Cardiac muscle cell (in vitro differentiated cells and primary cell): ENCODE measurements around the gene IL6R. TPM values are rescaled to one million over a fixed set of nuclear protein-coding genes. Genes with fewer than 3 reads are reported as not detected.

ENCODE experiments used
- DNase-seq, 2 donors: peaks; one replicate each; pipeline versions ENCODE4 v3.0.0 to v3.0.0-alpha.2; 2010 to 2017; ENCODE audit warnings: low read depth in 1 of 2, low spot score in 1 of 2
- H3K27ac ChIP-seq: fragments of 200-600 bp; sonication (generic); 2 replicates; pipeline ENCODE4 v1.5.1; 2016
- H3K27me3 ChIP-seq: fragments of 200-600 bp; sonication (generic); 2 replicates; pipeline ENCODE4 v1.6.0; 2016; ENCODE audit warnings: control low read depth
- H3K36me3 ChIP-seq: fragments of 200-600 bp; sonication (generic); 2 replicates; pipeline ENCODE4 v1.5.1; 2016; ENCODE audit warnings: control low read depth
- H3K4me1 ChIP-seq: fragments of 200-600 bp; sonication (generic); 2 replicates; pipeline ENCODE4 v1.8.1; 2017; ENCODE audit warnings: low read depth, mild to moderate bottlenecking, mixed run types
- H3K4me3 ChIP-seq: fragments of 200-600 bp; sonication (generic); 2 replicates; pipeline ENCODE4 v1.5.1; 2016; ENCODE audit warnings: mild to moderate bottlenecking
- H3K9me3 ChIP-seq: fragments of 200-600 bp; sonication (generic); 2 replicates; pipeline ENCODE4 v1.5.1; 2017; ENCODE audit warnings: low read depth, mild to moderate bottlenecking, control low read depth
- polyA plus RNA-seq: library from polyadenylated mRNA; unstranded; fragments of >200 nt; fragmentation: Nextera tagmentation; extraction: Ambion mirVana; gene quantifications from 2 replicates; pipeline ENCODE4 v1.2.1, GENCODE V29; 2016
- total RNA-seq: library from RNA; depleted of rRNA; stranded (reverse); fragments of >200 nt; gene quantifications from 2 replicates; pipeline ENCODE4 v1.2.3, GENCODE V29; 2016
- TF ChIP-seq, protein P1 (sequence below): IDR thresholded peaks from 2 replicates; pipeline ENCODE4 v1.5.1; 2012; ENCODE audit warnings: low read depth, mild to moderate bottlenecking, low read length

IL6R gene
- total and polyA plus RNA-seq, 2 experiments from 2014 or later = 2.5 to 5.2 TPM

- DNase-seq = no peak
- TF ChIP-seq, protein P1, sequence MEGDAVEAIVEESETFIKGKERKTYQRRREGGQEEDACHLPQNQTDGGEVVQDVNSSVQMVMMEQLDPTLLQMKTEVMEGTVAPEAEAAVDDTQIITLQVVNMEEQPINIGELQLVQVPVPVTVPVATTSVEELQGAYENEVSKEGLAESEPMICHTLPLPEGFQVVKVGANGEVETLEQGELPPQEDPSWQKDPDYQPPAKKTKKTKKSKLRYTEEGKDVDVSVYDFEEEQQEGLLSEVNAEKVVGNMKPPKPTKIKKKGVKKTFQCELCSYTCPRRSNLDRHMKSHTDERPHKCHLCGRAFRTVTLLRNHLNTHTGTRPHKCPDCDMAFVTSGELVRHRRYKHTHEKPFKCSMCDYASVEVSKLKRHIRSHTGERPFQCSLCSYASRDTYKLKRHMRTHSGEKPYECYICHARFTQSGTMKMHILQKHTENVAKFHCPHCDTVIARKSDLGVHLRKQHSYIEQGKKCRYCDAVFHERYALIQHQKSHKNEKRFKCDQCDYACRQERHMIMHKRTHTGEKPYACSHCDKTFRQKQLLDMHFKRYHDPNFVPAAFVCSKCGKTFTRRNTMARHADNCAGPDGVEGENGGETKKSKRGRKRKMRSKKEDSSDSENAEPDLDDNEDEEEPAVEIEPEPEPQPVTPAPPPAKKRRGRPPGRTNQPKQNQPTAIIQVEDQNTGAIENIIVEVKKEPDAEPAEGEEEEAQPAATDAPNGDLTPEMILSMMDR = no peak
- Histone ChIP-seq H3K36me3 (no peaks in the 10 kb centered on the region), H3K27ac (no peak overlapping the region), H3K4me3 (no peak overlapping the region), H3K9me3 (no peaks in the 10 kb centered on the region), H3K27me3 (peaks cover 19% of the 10 kb centered on the region), H3K4me1 (no peaks in the 10 kb centered on the region)
Observed at GRCh38 chr1:154512760-154513159, 107.6 kb downstream of the IL6R start.

DNA sequence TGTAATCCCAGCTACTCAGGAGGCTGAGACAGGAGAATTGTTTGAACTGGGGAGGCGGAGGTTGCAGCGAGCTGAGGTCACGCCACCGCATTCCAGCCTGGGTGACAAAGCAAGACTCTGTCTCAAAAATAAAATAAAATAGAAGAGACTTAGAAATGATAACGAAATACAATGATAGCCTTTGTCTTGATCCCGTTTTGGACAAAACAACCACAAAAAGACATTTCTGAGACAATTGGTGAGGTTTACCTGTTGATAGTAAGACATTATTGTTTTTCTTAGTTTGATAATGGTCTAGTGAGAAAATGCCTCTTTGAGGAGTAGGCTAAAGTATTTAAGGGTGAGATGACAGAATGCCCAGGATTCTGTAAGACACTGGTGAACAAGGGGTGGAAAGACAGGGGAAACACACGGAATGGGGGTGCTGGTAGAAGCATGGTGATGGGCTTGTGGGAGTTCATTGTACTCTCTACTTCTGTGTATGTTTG is 109.0 kb downstream of the IL6R start:
- peaks cover 9% of the 10 kb centered on the region for H3K27me3 ChIP-seq
- DNase-seq = no peak
- H3K36me3 ChIP-seq = no peaks in the 10 kb centered on the region
- H3K4me3 ChIP-seq = no peak overlapping the region
- H3K27ac ChIP-seq = no peak overlapping the region
- no peaks in the 10 kb centered on the region for H3K4me1 ChIP-seq
- no peaks in the 10 kb centered on the region for H3K9me3 ChIP-seq
- TF ChIP-seq, protein P1 = no peak

DNA sequence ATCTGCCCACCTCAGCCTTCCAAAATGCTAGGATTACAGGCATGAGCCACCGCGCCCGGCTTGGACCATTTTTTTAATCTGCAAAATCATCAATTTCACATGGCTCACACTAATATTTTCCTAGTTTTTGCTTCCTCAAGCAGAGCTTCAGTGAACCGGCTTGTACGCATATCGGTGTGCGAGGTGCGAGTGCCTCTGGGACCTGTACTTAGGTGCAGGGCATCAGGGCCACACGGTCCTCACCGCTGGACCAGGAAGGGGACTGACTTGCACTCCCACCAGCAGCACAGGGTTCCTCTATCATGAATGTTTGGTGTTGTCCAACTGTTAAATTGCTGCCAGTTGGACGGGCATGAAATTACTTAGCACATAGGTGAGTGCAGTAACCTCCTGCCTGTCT is 112.5 kb downstream of the IL6R start:
- no peaks in the 10 kb centered on the region for H3K36me3 ChIP-seq
- peaks cover 10% of the 10 kb centered on the region for H3K4me1 ChIP-seq
- no peak for DNase-seq
- no peaks in the 10 kb centered on the region for H3K27me3 ChIP-seq
- H3K4me3 ChIP-seq = no peak overlapping the region
- TF ChIP-seq, protein P1 = no peak
- no peaks in the 10 kb centered on the region for H3K9me3 ChIP-seq
- H3K27ac ChIP-seq = no peak overlapping the region

Other genes with a start within 250 kb of the IL6R start
- gene TPM3, start 213.2 kb upstream of the IL6R start, total RNA-seq = 120 and 137 TPM in 2 replicates
- 109 and 139 TPM in 2 replicates for gene TPM3, start 213.2 kb upstream of the IL6R start, polyA plus RNA-seq
- not detected in 2 replicates for gene CFAP141, start 199.0 kb upstream of the IL6R start, total RNA-seq
- not detected in 2 replicates for gene CFAP141, start 199.0 kb upstream of the IL6R start, polyA plus RNA-seq
- 111 and 190 TPM in 2 replicates for gene UBAP2L, start 184.4 kb upstream of the IL6R start, total RNA-seq
- gene UBAP2L, start 184.4 kb upstream of the IL6R start, polyA plus RNA-seq = 142 and 164 TPM in 2 replicates
- 92.1 and 101 TPM in 2 replicates for gene HAX1, start 132.7 kb upstream of the IL6R start, total RNA-seq
- gene HAX1, start 132.7 kb upstream of the IL6R start, polyA plus RNA-seq = 106 and 112 TPM in 2 replicates
- 4.8 and 11.2 TPM in 2 replicates for gene AQP10, start 84.2 kb upstream of the IL6R start, total RNA-seq
- 5.4 and 20.6 TPM in 2 replicates for gene AQP10, start 84.2 kb upstream of the IL6R start, polyA plus RNA-seq
- gene ATP8B2, start 79.8 kb upstream of the IL6R start, total RNA-seq = 102 and 116 TPM in 2 replicates
- 12.8 and 13.5 TPM in 2 replicates for gene ATP8B2, start 79.8 kb upstream of the IL6R start, polyA plus RNA-seq
- 0.51 and 0.53 TPM in 2 replicates for gene TDRD10, start 96.9 kb downstream of the IL6R start, total RNA-seq
- gene TDRD10, start 96.9 kb downstream of the IL6R start, polyA plus RNA-seq = 0.54 and 1.0 TPM in 2 replicates
- 2.1 and 2.7 TPM in 2 replicates for gene SHE, start 97.1 kb downstream of the IL6R start, total RNA-seq
- gene SHE, start 97.1 kb downstream of the IL6R start, polyA plus RNA-seq = 1.7 and 2.0 TPM in 2 replicates
- gene UBE2Q1, start 153.3 kb downstream of the IL6R start, total RNA-seq = 41.6 and 46.5 TPM in 2 replicates
- gene UBE2Q1, start 153.3 kb downstream of the IL6R start, polyA plus RNA-seq = 60.8 and 77.2 TPM in 2 replicates
- 0.12 and 0.46 TPM in 2 replicates for gene CHRNB2, start 162.4 kb downstream of the IL6R start, total RNA-seq
- not detected in 2 replicates for gene CHRNB2, start 162.4 kb downstream of the IL6R start, polyA plus RNA-seq
- 63.7 and 74.3 TPM in 2 replicates for gene ADAR, start 202.8 kb downstream of the IL6R start, total RNA-seq
- gene ADAR, start 202.8 kb downstream of the IL6R start, polyA plus RNA-seq = 47.5 and 64.3 TPM in 2 replicates